Ascending aorta (tissue), 2 donors: ENCODE measurements around the gene SLFN14. TPM values are rescaled to one million over a fixed set of nuclear protein-coding genes. Genes with fewer than 3 reads are reported as not detected.

Source experiments
- DNase-seq, 2 donors: peaks; one replicate each; pipeline ENCODE4 v3.0.0-alpha.2; 2019; ENCODE audit warnings: low spot score in 2 of 2
- H3K27ac ChIP-seq, 2 donors: fragments of 200-600 bp; sonication (generic); one replicate each; pipeline ENCODE4 v1.5.1; 2016 to 2017; ENCODE audit warnings: mild to moderate bottlenecking in 1 of 2
- H3K27me3 ChIP-seq: fragments of 200-600 bp; sonication (generic); one replicate; pipeline ENCODE4 v1.5.1; 2017
- H3K36me3 ChIP-seq, 2 donors: fragments of 200-600 bp; sonication (generic); one replicate each; pipeline ENCODE4 v1.5.1; 2016
- H3K4me1 ChIP-seq, 2 donors: fragments of 200-600 bp; sonication (generic); one replicate each; pipeline ENCODE4 v1.5.1; 2016 to 2017; ENCODE audit warnings: mild to moderate bottlenecking in 1 of 2
- H3K4me3 ChIP-seq, 2 donors: fragments of 200-600 bp; sonication (generic); one replicate each; pipeline ENCODE4 v1.5.1; 2016 to 2017; ENCODE audit warnings: mild to moderate bottlenecking in 1 of 2
- H3K9me3 ChIP-seq, 2 donors: fragments of 200-600 bp; sonication (generic); one replicate each; pipeline ENCODE4 v1.5.1; 2016
- CTCF ChIP-seq, 3 experiments: fragments of 200-600 bp in 2 of 3; fragments of 450-650 bp in 1 of 3; sonication (generic) in 2 of 3; IDR thresholded peaks; one replicate each; pipeline ENCODE4 v1.5.1; 2016 to 2019; ENCODE audit warnings: antibody characterized with exemption in 3 of 3, mild to moderate bottlenecking in 1 of 3, moderate library complexity in 1 of 3
- intact Hi-C: fragments of 100-400 bp; cut with DNase I; formaldehyde crosslinking; loops from one replicate; pipeline ENCODE4 v1.15.1; 2023
- total RNA-seq: library from RNA; depleted of rRNA; stranded (reverse); fragments of >200 nt; gene quantifications from one replicate; pipeline ENCODE4 v1.1.0, GENCODE V29; 2016

SLFN14 gene
- total RNA-seq, 1 donor from 2014 or later = not detected

GRCh38 chr17:35515027-35515426 lies 45.6 kb downstream of the SLFN14 start:
- no peak for DNase-seq
- TF ChIP-seq CTCF (IDR thresholded peaks at IDR 0.05) = no peak
- H3K4me1 ChIP-seq = no peaks in the 10 kb centered on the region
- H3K36me3 ChIP-seq = no peaks in the 10 kb centered on the region
- no peaks in the 10 kb centered on the region for H3K9me3 ChIP-seq
- H3K27me3 ChIP-seq = no peaks in the 10 kb centered on the region
- H3K4me3 ChIP-seq = no peak overlapping the region
- no peak overlapping the region for H3K27ac ChIP-seq
- intact Hi-C loops = no loop called here

GRCh38 chr17:35514564-35514963 lies 46.1 kb downstream of the SLFN14 start:
- no peaks in the 10 kb centered on the region for H3K9me3 ChIP-seq
- no peaks in the 10 kb centered on the region for H3K36me3 ChIP-seq
- no peaks in the 10 kb centered on the region for H3K4me1 ChIP-seq
- no peak overlapping the region for H3K4me3 ChIP-seq
- DNase-seq = no peak
- intact Hi-C loops = no loop called here
- no peak for TF ChIP-seq CTCF (IDR thresholded peaks at IDR 0.05)
- no peaks in the 10 kb centered on the region for H3K27me3 ChIP-seq
- no peak overlapping the region for H3K27ac ChIP-seq

Other genes with a start within 250 kb of the SLFN14 start
- 30.3 TPM for gene SLFN11, start 187.2 kb downstream of the SLFN14 start, total RNA-seq
- 6.8 TPM for gene SLFN12, start 128.3 kb downstream of the SLFN14 start, total RNA-seq
- 7.1 TPM for gene SLFN13, start 112.1 kb downstream of the SLFN14 start, total RNA-seq
- gene SLFN12L, start 23.1 kb downstream of the SLFN14 start, total RNA-seq = not detected
- 5.6 TPM for gene PEX12, start 17.8 kb upstream of the SLFN14 start, total RNA-seq
- 59.5 TPM for gene AP2B1, start 26.5 kb upstream of the SLFN14 start, total RNA-seq
- 9.9 TPM for gene RASL10B, start 170.8 kb upstream of the SLFN14 start, total RNA-seq
- not detected for gene GAS2L2, start 192.4 kb upstream of the SLFN14 start, total RNA-seq
- not detected for gene C17orf50, start 200.1 kb upstream of the SLFN14 start, total RNA-seq
- gene MMP28, start 234.8 kb upstream of the SLFN14 start, total RNA-seq = 44.6 TPM
- 49.6 TPM for gene TAF15, start 248.7 kb upstream of the SLFN14 start, total RNA-seq